HG02981 (cell line): ENCODE results near the gene SMCO4.
"Not testable (repeated sequence)": the region's sequence is repeated elsewhere in the genome, so short reads cannot be mapped to it uniquely, and the experiment has no call there.

Experiments used
- ATAC-seq: cut with Tn5 transposase; IDR thresholded peaks from one replicate; pipeline ENCODE4 v1.9.1; 2021; ENCODE audit warnings: mild to moderate bottlenecking, moderate library complexity; ENCODE audit not compliant: unreplicated experiment

Gene SMCO4

DNA sequence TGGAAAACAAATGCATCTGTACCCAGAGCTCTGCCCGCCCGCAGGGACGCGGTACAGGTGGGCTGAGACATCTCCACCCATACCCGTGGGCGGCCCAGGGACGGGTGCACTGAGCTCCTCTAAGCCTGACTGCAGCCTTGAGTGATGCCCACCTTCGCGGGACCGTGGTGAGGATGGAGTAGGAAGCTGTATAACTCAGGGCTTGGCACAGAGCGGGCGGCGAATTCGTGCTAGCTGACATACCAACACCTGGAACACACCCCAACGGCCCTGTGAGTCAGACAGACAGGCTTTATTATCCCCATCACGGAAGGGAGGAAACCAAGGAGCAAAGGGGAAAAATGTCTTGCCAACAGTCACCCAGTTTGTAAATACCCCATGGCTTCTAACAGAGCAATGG, 61.9 kb downstream of the SMCO4 start:
- no peak for ATAC-seq

DNA sequence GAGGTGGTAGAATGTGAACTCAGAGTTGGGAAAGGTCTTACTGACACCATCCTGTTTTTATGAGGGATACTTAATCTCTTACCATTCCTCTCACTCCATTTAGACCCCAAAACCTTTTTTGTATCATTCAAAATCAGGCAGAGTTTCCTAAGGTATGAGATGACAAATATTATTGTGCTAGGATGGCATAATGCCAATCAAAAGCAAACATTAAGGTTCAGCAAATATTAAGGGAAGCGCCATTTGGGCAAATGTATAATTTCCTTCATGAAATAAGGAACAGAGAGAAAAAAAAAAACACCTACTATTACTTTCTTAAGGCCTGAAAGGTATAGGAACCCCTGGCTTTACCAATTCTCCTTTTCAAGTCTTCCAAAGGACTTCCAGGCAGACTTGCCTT, 62.4 kb downstream of the SMCO4 start:
- no peak for ATAC-seq

DNA sequence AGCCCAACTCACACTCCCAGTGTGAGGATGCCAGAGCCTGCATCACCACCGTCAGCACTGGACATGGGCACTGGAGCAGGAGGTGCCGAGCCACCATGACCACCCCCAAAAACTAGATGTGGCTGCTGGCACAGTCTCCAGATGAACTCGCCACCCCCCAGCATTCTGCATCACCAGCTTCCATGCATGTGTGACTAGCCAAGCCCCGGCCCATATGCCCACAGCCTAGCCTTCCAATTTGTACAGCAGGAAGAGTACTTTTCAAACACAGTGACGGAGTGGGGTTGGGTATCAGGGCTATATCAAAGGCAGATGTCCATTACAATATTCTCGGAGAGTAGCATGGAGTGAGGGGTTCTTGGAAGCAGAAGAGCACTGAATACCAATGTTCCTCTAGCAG, 62.9 kb downstream of the SMCO4 start:
- ATAC-seq = no peak

DNA sequence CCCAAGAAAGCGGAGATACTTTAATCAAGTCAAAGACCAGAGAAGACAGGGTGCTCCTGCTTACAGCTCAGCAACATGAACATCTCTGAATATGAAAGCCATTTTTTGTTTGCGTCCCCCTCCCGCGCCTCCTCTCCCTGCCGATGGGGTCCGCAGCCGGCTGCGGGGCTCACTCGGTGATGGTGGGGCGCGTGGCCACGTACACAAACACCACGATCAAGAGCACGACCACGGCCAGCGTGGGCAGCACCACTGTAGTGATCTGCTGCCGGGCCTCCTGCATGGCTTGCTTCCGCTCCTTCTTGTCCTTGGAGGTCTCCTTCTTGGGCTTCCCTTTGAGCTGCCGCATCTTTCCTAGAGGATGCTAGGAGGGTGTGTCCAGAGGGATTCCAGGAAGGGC, 64.3 kb downstream of the SMCO4 start:
- ATAC-seq = no peak

DNA sequence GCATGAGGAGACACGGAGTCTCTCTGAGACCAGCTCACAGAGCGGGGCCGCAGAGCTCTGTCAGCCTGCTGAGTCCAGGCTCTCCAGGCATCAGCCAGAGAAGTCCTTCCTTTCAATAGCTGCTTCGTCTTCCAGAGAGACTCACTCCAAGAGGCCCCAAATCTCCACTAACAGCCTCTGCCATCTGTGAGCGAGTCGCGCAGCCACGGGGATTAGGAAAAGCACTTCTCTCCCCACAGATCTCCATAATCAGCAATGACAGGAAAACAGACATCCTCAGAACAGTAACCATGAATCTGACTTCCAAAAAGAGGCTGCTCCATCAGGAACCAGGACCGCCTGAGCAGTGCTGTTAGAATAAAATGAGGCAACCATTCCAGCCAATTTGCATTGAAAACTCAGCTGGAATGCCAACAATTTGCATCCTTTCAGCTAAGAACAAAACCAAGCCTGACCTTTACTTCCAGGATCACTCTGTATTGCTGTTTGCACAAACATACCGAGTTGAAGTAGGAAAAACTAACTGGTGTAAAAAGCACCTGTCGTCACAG, 65.4 kb downstream of the SMCO4 start:
- ATAC-seq = no peak

DNA sequence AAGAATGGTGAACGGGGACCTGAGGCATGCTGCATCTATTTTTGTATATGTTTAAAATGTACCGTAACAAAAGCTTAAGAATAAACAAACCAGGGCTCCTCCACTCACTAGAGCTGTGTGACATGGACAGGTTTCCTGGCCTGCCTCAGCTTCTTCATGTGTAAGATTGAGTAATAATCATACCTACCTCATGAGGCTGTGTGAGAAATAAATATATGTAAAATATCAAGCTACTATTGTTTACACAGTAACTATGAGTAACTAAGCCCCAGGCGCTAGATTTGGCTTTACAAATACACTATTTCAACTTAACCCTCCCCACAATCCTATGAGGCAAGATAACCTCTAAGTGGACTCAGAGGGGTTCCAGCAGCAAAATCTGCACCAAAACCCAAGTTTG, 66.4 kb downstream of the SMCO4 start:
- ATAC-seq = no peak

DNA sequence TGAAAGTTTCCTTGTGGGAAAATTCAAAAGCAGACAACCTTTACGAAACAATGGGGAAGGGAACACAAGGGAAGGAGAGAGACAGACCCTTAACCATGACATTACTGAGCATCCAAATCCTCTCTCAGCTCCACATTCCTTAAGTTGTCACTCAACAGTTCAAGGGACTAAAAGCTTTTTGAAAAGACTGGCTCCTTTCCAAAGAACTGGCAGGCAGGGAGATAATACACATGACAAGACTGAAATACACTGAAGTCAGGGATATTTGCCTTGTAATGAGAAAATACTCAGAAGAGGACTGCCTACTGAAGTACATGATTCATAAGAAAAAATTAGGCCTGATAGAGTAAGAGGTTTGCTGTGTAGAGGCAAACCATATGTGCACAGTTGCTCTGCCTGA, 69.1 kb downstream of the SMCO4 start:
- ATAC-seq = no peak

DNA sequence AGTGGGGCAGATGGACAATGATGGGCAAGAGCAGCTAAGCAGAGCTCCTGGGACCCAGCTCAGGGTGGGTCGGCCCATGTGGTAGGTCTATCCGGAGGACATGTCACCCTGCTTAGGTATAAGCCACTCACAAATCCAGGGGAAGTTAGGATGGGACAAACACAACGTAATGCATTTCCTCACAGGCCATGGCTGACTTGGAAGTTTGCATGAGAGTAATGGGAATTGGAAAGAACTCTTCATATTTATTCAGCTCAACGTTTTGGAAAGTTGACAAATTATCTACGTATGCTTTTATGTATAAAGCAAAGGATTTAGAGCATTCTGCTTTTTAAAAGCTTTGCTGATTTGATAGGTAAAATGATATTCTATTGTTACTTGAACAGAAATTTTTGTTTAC, 74.9 kb downstream of the SMCO4 start:
- no peak for ATAC-seq

DNA sequence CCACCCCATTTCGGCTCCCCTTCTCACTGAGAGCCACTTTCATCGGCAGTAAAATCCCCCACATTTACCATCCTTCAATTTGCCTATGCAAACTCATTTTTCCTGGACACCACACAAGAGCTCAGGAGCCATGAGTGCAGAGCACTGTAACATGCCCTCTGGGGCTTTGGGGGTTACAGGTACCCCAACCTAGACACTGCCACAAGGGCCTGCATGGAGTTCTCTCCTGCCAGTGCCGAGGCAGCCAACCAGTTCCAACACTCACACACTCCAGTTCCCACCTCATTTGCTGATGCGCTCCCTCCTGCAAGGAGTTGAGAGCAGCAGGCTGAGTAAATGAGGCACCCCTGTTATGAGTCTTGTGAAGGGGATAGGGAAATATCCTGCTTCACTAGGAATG, 76.1 kb downstream of the SMCO4 start:
- no peak for ATAC-seq

DNA sequence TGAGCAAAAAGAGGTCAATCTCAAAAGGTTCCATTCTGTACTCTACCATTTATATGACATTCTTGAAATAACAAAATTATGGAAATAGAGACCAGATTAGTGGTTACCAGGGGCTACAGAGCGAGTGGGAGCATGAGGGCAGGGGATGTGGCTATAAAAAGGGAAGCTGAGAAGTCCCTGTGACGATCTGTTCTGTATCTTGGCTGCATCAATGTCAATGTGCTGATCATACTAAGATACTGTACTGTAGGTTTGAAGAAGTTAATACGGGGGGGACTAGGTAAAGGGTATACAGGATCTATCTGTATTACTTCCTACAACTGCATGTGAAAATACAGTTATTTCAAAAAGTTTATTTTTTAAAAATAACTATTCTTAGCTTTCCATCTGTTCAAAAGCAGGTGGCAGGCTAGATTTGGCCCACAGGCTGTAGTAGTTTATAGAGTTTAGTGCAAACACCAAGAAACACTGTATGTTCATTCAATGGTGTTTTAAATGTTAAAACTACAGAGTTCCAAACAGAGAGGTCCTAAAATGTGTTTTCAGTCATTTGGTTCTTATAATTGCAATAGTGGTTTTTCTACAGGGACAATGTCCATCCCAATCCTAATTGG, 78.2 kb downstream of the SMCO4 start:
- ATAC-seq = no peak

DNA sequence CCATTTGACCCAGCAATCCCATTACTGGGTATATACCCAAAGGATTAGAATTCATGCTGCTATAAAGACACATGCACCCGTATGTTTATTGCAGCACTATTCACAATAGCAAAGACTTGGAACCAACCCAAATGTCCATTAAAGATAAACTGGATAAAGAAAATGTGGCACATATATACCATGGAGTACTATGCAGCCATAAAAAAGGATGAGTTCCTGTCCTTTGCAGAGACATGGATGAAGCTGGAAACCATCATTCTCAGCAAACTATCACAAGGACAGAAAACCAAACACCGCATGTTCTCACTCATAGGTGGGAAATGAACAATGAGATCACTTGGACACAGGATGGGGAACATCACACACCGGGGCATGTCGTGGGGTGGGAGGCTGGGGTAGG, 79.5 kb downstream of the SMCO4 start:
- not testable (repeated sequence) for ATAC-seq

DNA sequence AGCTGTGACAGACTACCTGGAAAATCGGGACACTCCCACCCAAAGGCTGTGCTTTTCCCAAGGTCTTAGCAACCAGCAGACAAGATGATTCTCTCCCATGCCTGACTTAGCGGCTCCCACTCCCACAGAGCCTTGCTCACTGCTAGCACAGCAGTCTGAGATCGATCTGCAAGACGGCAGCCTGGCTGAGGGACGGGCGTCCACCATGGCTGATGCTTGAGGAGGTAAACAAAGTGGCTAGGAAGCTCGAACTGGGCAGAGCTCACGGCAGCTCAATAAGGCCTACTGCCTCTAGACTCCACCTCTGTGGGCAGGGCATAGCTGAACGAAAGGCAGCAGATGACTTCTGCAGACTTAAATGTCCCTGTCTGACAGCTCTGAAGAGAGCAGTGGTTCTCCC, 84.9 kb downstream of the SMCO4 start:
- ATAC-seq = no peak

DNA sequence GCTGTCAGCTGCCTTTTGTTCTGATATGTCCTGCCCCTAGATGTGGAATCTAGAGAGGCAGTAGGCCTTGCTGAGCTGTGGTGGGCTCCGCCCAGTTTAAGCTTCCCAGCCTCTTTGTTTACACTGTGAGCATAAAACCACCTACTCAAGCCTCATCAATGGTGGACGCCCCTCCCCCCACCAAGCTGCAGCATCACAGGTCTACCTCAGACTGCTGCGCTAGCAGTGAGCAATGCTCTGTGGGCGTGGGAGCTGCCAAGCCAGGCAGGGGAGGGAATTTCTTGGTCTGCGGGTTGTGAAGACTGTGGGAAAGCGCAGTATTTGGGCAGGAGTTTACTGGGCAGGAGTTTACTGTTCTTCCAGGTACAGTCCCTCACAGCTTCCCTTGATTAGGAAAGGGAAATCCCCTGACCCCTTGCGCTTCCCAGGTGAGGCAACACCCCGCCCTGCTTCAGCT, 98.5 kb downstream of the SMCO4 start:
- ATAC-seq = no peak

DNA sequence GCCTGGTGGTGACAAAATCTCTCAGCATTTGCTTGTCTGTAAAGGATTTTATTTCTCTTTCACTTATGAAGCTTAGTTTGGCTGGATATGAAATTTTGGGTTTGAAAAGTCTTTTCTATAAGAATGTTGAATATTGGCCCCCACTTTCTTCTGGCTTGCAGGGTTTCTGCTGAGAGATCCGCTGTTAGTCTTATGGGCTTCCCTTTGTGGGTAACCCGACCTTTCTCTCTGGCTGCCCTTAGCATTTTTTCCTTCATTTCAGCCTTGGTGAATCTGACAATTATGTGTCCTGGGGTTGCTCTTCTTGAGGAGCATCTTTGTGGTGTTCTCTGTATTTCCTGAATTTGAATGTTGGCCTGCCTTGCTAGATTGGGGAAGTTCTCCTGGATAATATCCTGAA, 100.0 kb downstream of the SMCO4 start:
- not testable (repeated sequence) for ATAC-seq

DNA sequence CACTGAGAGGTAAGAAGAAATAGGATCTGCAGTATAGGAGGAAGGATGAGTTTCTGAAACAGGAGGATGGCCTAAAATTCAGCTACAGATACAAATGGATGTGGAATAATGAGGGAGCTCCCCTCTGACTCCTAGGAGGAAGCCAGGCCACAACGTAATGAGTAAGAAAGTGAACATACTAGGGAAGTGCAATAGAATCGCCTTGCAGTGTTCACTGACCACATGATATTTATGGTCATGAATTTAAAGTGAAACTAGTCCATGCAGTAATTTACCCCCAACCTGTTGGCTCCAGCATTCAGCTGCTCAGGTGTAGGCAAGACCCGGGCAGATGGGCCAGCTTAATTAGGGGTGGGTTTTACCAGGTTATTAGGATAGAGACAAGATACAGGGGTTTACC, 110.9 kb downstream of the SMCO4 start:
- no peak for ATAC-seq
